ENCODE data around the gene ATP5MC2.
"Not testable (repeated sequence)": the region's sequence is repeated elsewhere in the genome, so short reads cannot be mapped to it uniquely, and the experiment has no call there.

The ATP5MC2 gene

GRCh38 chr12:53646300-53646699 lies 29.6 kb downstream of the ATP5MC2 start:
- not testable (repeated sequence) for DNase-seq (ENCODE audit: low read depth, low spot score)

- DNase-seq (ENCODE audit: low read depth, low spot score) = no peak
Measured at GRCh38 chr12:53645165-53645564, 30.7 kb downstream of the ATP5MC2 start.

GRCh38 chr12:53644133-53644532 lies 31.8 kb downstream of the ATP5MC2 start:
- DNase-seq (ENCODE audit: low read depth, low spot score) = no peak

- DNase-seq (ENCODE audit: low read depth, low spot score) = no peak
Measured at GRCh38 chr12:53643232-53643979, 32.5 kb downstream of the ATP5MC2 start.

DNA sequence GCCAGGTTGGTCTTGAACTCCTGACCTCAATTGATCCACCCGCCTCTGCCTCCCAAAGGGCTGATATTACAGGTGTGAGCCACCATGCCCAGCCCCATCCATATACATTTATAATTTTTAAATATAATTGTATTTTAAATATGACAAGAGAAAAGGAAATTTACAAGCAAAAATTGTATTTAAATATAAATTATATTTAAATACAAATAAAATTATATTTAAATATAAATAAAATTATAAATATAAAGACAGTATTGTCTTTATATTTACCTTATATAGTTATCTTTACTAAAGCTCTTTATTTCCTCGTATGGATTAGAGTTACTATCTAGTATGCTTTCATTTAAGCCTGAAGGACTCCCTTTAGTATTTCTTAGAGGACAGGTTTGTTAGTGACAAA lies 37.8 kb downstream of the ATP5MC2 start:
- no peak for DNase-seq (ENCODE audit: low read depth, low spot score)

GRCh38 chr12:53636641-53637040 lies 39.2 kb downstream of the ATP5MC2 start:
- DNase-seq (ENCODE audit: low read depth, low spot score) = no peak

GRCh38 chr12:53635708-53636107 lies 40.2 kb downstream of the ATP5MC2 start:
- DNase-seq (ENCODE audit: low read depth, low spot score) = not testable (repeated sequence)

DNA sequence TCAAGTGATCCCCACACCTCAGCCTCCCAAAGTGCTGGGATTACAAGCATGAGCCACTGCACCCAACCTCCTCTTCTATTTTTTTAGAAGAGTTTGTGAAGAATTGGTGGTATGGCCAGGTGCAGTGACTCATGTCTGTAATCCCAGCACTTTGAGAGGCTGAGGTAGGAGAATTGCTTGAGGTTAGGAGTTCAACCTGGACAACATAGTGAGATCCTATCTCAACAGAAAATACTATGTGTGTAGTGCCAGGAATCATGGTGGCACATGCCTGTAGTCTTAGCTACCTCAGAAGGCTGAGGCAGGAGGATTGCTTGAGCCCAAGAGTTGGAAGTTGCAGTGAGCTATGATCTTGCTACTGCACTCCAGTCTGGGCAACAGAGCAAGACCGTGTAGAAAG lies 44.2 kb downstream of the ATP5MC2 start:
- DNase-seq (ENCODE audit: low read depth, low spot score) = no peak

GRCh38 chr12:53627919-53628318 lies 48.0 kb downstream of the ATP5MC2 start:
- DNase-seq (ENCODE audit: low read depth, low spot score) = no peak

DNA sequence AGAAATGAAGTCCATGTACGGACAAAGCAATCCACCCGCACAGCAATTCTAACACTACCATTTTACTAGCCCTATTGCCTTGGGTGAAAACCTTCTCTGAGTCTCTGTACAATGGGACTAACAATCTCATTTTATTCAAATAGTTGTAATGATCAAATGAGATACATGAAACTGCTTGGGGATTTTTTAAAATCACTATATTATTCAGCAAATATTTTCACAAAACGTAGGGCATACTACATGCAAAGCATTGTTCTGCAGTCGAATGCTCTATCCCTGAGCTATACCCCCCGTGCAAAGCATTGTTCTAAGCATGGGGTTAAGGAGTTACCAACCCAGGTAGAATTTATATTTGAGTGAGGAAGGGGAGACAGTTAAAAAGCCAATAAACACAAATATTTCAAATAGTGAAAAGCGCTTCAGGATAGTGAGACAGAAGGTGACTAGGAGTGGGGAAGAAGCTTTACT lies 49.1 kb downstream of the ATP5MC2 start:
- no peak for DNase-seq (ENCODE audit: low read depth, low spot score)

DNA sequence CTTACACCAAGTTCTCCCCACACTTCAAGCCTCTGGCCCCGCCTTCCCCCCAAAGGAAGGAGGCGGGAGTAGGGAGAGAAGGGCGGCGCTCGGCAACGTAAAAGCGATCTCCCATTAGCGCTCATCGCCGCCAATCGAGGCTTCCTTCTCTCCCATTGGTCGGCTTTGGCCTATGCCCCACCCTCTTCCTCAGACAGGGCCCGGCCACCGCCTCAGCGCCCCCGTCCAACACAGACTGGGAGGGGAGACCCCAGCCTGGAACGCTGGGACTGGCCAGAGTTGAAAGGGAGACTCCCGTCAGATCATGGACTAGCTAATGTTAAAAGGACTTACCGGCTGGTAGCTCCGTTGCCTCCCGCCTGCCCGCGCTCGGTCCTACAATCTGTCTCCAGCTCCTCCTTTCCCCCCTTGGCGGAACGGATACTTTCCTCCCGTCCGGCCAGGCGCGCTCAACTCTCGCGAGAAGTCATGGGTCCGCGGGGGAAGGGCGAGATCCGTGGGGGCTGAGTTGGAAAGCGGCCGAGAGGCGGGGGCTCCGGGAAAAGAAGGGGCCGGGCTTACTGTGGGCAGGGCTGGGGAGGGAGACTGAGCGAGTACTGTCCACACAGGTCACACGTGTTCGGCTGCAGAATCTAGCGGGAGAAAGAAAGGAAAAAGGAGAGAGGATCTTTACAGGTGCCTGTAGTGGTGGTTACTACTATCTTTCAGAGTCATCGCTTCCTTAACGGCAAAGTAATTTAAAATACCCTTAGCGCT lies 49.8 kb downstream of the ATP5MC2 start, which contains the start of gene ATF7:
TSS of gene ATF7 (minus strand) at position 437 of the 756 bp plus-strand sequence. CDS start 25,382 bp downstream, outside the sequence.
- DNase-seq (ENCODE audit: low read depth, low spot score) = peak; percentile 93

- no peak for DNase-seq (ENCODE audit: low read depth, low spot score)
Measured at GRCh38 chr12:53625373-53625945, 50.4 kb downstream of the ATP5MC2 start.

- DNase-seq (ENCODE audit: low read depth, low spot score) = no peak
Measured at GRCh38 chr12:53624956-53625355, 50.9 kb downstream of the ATP5MC2 start.

DNA sequence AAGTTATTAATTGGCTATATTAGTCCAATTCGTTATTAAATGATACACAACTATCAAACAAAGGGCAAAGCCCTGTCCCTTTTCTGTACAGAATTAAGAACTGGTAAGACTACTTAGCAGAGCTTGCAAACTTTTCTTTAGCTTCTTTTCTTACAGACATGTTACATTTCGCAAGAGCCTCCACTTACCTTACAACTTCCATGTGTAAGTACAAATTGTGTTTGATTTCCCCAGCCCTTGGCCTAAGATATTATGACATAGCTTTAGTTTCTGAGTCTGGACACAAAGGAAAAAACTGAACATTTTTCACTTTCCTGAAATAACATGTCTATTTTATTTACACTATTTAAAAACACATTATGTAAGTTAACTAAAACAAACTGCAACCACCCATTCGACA lies 51.4 kb downstream of the ATP5MC2 start:
- DNase-seq (ENCODE audit: low read depth, low spot score) = no peak

- DNase-seq (ENCODE audit: low read depth, low spot score) = no peak
Measured at GRCh38 chr12:53623548-53624385, 52.1 kb downstream of the ATP5MC2 start.

- DNase-seq (ENCODE audit: low read depth, low spot score) = no peak
Measured at GRCh38 chr12:53622724-53623123, 53.2 kb downstream of the ATP5MC2 start.

DNA sequence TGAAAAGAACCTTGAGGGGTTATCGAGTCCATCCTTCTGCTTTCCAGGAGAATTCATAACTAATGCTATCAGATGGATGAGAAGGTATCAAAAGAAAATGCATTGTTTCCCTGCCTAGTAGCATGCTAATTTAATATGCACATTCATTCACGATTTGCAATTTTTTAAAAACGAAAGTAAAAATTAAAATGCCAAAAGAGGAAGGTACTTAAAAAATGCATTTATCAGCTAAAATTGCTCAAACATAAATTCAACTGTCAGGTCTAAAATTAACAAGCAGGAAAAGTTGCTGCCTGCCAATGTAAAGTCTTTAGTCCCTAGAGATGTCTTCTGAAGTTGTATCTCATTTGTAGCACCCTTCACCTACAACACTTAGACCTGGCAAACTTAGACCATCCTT lies 57.6 kb downstream of the ATP5MC2 start:
- no peak for DNase-seq (ENCODE audit: low read depth, low spot score)

DNA sequence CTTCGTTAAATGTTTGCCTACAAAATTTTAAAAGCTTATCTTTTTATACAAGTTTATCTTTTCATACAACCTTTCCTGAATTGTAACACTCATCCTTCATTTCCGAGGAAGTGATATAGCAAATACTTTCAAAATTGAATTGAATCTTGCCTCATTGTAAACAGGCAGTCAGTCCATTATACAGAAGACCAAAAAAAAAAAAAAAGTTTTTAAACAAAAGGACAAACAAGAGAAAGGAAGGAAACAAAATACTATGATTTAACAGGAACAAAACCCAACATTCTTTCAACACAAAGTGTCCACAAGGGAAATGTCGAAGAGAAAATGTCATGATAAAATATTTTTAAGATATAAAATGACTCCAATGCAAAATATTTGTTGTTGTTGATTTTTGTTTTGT lies 58.2 kb downstream of the ATP5MC2 start:
- no peak for DNase-seq (ENCODE audit: low read depth, low spot score)

GRCh38 chr12:53616950-53617349 lies 58.9 kb downstream of the ATP5MC2 start:
- no peak for DNase-seq (ENCODE audit: low read depth, low spot score)
